Stimulated activated CD4-positive, alpha-beta T cell treated with anti-CD3 and anti-CD28 coated beads, TNF-alpha, amount 100 ng/mL, for 24 hours (primary cell): ENCODE measurements around the gene RPP21.
A peak's percentile ranks its signal among the peaks of the same experiment; 100 is the strongest.

Experiments used
- DNase-seq, 3 experiments: peaks; one replicate each; pipeline ENCODE4 v3.0.0-alpha.2; 2020; ENCODE audit warnings: low read depth in 3 of 3

Gene RPP21

GRCh38 chr6:30344868-30345671 lies at the start of gene RPP21:
TSS of gene RPP21 (plus strand) at chr6:30345156. CDS start at chr6:30345172, 16 bp downstream.
- DNase-seq = peak; percentile 78 to 87 (median 80)

GRCh38 chr6:30295837-30296236 lies 49.1 kb upstream of the RPP21 start:
- DNase-seq = no peak

GRCh38 chr6:30304002-30304401 lies 41.0 kb upstream of the RPP21 start:
- no peak for DNase-seq

- DNase-seq = no peak
Observed at GRCh38 chr6:30311101-30311500, 33.9 kb upstream of the RPP21 start.

- no peak for DNase-seq
Observed at GRCh38 chr6:30311671-30312070, 33.3 kb upstream of the RPP21 start.

- no peak for DNase-seq
Observed at GRCh38 chr6:30312266-30312665, 32.7 kb upstream of the RPP21 start.

DNA sequence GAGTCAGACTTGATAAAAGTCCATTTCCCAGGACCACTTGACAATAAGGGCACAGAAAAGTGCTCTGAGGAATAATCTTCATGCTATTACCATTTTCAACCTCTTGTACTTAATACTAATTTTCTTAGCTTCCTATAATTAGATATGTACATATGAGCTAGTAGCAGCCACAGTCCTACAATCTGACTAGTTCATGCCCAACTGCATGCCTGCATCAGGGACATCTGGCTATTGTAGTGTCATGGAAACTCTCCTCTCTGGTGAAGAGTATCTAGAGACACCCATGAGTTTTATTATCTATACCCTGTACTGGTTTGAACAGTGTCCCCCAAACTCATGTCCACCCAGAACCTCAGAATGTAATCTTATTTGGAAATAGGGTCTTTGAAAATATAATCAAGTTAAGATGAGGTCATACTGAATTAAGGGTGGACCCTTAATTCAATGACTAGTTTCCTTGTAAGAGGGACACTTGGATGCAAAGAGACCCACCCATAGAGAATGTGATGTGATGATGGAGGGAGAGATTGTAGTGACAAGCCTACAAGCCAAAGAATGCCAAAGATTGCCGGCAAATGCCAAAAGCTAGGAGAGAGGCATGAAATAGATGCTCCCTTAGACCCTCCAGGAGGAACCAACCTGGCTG lies 32.2 kb upstream of the RPP21 start:
- DNase-seq = no peak

- DNase-seq = no peak
Observed at GRCh38 chr6:30315156-30315555, 29.8 kb upstream of the RPP21 start.

GRCh38 chr6:30317913-30318589 lies 26.9 kb upstream of the RPP21 start:
- DNase-seq = no peak

- no peak for DNase-seq
Observed at GRCh38 chr6:30319146-30319835, 25.7 kb upstream of the RPP21 start.

DNA sequence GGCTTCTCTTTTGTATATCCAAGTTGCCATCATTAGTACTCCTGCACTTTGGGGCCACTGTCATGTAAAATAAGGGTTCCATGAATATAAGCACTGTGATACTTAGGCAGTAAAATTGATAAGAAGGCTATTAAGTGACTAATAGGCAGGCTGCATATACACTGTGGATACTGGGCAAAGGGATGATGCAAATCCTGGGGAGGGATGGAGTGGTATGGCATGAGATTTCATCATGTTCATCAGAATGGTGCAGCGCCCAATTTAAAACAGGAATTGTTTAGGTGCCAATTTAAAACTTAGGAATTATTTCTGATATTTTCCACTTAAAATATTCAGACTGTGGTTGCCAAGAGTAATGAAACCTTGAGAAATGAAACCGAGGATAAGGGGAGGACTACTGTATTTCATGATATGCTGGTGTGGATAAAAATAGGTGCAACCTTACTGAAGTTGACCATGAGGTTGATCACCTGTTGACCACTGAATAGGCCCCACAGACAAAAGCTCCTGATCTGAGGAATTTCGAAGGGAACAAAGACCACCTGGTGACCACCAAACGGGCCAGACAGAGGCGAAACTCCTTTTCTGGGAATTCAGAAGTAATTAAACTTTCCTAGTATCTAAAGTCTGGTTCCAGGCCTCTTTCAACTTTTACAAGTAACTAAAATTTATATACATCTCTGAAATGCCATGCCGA lies 23.1 kb upstream of the RPP21 start:
- DNase-seq = no peak

- peak in 1 of 3 experiments; percentile 25 for DNase-seq
Observed at GRCh38 chr6:30322527-30323501, 22.1 kb upstream of the RPP21 start.

- no peak for DNase-seq
Observed at GRCh38 chr6:30323806-30324205, 21.1 kb upstream of the RPP21 start.

GRCh38 chr6:30325150-30325872 lies 19.6 kb upstream of the RPP21 start:
- peak; percentile 67 to 88 (median 75) for DNase-seq

GRCh38 chr6:30325873-30326525 lies 19.0 kb upstream of the RPP21 start:
- DNase-seq = peak; percentile 51 to 72 (median 65)

GRCh38 chr6:30326526-30327231 lies 18.3 kb upstream of the RPP21 start, which contains the start of gene TRIM39:
TSS of gene TRIM39 (plus strand) at chr6:30326927. CDS start at chr6:30329318, 2,391 bp downstream.
- DNase-seq = peak; percentile 77 to 85 (median 79)

GRCh38 chr6:30327232-30327746 lies 17.7 kb upstream of the RPP21 start:
- DNase-seq = no peak

DNA sequence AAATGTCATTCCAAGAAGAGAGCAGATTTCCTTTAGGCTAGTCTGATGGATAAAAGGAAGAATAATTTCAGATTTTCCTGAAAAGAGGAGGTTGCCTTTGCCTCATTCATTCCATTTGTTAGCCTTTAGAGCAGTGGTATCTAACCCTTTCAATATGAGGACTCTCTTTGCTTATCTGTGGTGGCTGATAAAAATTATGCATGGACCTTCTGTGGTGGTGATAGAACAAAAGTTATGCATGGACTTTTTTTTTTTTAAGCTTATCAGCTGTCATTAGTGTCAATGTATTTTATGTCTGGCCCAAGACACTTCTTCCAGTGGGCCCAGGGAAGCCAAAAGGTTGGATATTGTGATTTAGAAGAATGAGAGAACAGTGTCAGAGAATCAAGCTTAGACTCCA lies 16.6 kb upstream of the RPP21 start:
- DNase-seq = no peak
